HepG2 (cell line): ENCODE data around the gene MPST.

Experiments
- AKNA ChIP-seq: sonication (generic); formaldehyde crosslinking; IDR thresholded peaks from 2 replicates; pipeline ENCODE4 v1.4.0; 2020; ENCODE audit warnings: missing genetic modification reagents, borderline replicate concordance
- CTCF ChIP-seq: sonication (generic); formaldehyde crosslinking; IDR thresholded peaks from 2 replicates; pipeline ENCODE4 v1.5.0; 2020; ENCODE audit warnings: mild to moderate bottlenecking, missing genetic modification reagents, moderate library complexity
- KLF12 ChIP-seq: sonication (generic); formaldehyde crosslinking; IDR thresholded peaks from 2 replicates; pipeline ENCODE4 v1.4.0; 2020; ENCODE audit warnings: missing genetic modification reagents, borderline replicate concordance
- MIER2 ChIP-seq: IDR thresholded peaks from 2 replicates; pipeline ENCODE4 v1.6.1; 2016; ENCODE audit warnings: missing biosample characterization, missing genetic modification reagents
- THRA ChIP-seq: sonication (generic); formaldehyde crosslinking; IDR thresholded peaks from 2 replicates; pipeline ENCODE4 v1.4.0; 2020; ENCODE audit warnings: missing genetic modification reagents, borderline replicate concordance
- ZNF354B ChIP-seq: sonication (generic); formaldehyde crosslinking; IDR thresholded peaks from 2 replicates; pipeline ENCODE4 v1.8.0; 2022; ENCODE audit warnings: mild to moderate bottlenecking, missing genetic modification reagents
- ZNF557 ChIP-seq: sonication (generic); formaldehyde crosslinking; IDR thresholded peaks from 2 replicates; pipeline ENCODE4 v1.4.0; 2020; ENCODE audit warnings: missing genetic modification reagents

GRCh38 chr22:37014415-37014806, 5.1 kb upstream of the MPST start:
- TF ChIP-seq ZNF557 (no peak), MIER2 (CRISPR knock-in tag) (no peak), KLF12 (CRISPR knock-in tag) (no peak), ZNF354B (CRISPR knock-in tag) (no peak), AKNA (CRISPR knock-in tag) (no peak), THRA (CRISPR knock-in tag) (no peak), CTCF (CRISPR knock-in tag) (no peak)
